ENCODE results near the gene THRAP3. TPM values are rescaled to one million over a fixed set of nuclear protein-coding genes. Genes with fewer than 3 reads are reported as not detected.
"Not testable (repeated sequence)": the region's sequence is repeated elsewhere in the genome, so short reads cannot be mapped to it uniquely, and the experiment has no call there.

Gene THRAP3
- total RNA-seq, result 115 and 117 TPM in 2 replicates

- peak; percentile 98 to 100 for DNase-seq (ENCODE audit: low read depth in 2 of 2)
Observed at GRCh38 chr1:36223996-36224536, at the start of gene THRAP3. THRAP3 (plus strand) TSS chr1:36224443; CDS start chr1:36282564, 58,121 bp downstream.

DNA sequence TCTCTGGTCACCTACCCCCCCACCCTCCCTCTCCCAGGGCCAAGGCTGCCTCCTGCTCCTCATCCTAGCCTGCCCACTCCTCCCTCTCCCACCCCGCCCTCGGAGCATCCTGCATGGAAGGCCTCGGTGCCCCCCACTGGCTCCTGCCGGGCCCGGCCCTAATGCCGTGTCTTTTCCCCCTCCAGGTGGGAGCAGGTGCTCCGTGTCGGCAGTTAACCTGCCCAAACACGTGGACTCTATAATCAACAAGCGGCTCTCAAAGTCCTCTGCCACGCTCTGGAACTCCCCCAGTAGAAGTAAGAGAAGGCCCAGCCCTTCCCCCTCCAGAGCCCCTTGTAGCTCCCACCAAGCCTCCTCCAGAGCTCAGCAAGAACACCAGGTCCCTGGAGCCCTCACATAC is 49.5 kb upstream of the THRAP3 start:
- DNase-seq (ENCODE audit: low read depth in 2 of 2), result no peak

DNA sequence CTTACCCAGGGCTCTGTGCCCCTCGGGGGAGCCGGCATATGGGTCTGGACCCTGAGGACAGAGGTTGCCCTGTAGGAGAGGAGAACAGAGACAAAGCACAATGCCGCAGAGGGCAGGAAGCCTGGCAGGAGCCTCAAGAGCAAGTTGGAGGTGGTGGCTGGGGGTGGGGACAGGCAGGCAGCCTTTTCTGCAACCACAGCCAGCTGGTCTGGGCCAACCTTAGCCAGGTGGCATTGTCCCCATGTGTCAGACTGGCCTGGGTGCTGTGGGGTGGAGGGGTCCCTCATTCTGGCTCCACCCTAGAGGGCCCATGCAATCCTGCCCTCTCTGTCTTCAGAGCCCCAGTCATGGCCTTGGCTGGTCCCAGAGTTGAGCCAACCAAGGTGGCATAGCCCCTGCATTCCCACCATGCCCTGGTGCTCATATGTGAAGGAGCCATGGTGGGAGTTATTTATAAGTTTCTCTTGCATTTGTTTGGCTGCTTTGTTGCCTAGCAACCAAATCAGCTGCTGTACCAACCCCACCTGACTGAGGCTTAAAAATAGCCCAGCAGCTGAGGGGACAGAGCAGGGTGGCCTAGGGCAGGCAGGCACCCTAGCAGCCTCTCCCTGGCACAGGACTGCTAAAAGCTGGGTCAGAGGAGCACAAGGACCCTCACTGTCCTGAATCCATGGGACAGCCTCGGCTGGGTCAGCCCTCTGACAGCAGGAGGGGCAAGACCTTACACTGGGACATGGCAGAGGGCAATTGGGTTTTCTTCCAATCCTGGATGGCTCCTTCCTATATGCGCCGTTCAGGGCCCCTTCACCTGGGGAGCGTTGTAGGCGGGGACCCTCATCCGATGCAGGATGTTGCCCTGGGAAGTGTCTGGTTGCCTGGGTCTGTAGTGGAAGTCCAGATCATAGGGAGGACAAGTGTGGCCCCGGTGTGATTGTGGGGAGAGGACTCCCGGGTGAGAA is 48.8 kb upstream of the THRAP3 start:
- DNase-seq (ENCODE audit: low read depth in 2 of 2), result peak in 1 of 2 donors; percentile 56

- DNase-seq (ENCODE audit: low read depth in 2 of 2), result no peak
Observed at GRCh38 chr1:36176106-36176949, 47.9 kb upstream of the THRAP3 start.

- no peak for DNase-seq (ENCODE audit: low read depth in 2 of 2)
Observed at GRCh38 chr1:36177589-36178431, 46.4 kb upstream of the THRAP3 start.

- DNase-seq (ENCODE audit: low read depth in 2 of 2), result no peak
Observed at GRCh38 chr1:36178471-36179219, 45.6 kb upstream of the THRAP3 start.

DNA sequence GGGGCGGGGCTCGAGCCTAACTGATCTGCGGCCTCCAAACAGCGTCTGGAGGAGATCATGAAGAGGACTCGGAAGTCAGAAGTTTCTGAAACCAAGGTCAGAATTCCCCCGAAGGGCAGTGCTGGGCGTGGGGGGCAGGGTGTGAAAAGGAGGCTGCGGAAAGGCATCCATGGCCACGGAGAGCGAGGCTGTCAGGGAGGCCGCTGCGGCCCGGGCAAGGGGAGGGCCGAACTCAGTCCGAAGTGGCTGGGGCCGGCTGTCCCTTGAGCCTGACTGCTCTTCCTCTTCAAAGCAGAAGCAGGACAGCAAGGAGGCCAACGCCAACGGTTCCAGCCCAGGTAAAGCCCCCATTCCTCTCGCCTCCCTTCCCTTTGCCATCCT is 45.0 kb upstream of the THRAP3 start:
- no peak for DNase-seq (ENCODE audit: low read depth in 2 of 2)

- DNase-seq (ENCODE audit: low read depth in 2 of 2), result no peak
Observed at GRCh38 chr1:36182734-36183133, 41.5 kb upstream of the THRAP3 start.

DNA sequence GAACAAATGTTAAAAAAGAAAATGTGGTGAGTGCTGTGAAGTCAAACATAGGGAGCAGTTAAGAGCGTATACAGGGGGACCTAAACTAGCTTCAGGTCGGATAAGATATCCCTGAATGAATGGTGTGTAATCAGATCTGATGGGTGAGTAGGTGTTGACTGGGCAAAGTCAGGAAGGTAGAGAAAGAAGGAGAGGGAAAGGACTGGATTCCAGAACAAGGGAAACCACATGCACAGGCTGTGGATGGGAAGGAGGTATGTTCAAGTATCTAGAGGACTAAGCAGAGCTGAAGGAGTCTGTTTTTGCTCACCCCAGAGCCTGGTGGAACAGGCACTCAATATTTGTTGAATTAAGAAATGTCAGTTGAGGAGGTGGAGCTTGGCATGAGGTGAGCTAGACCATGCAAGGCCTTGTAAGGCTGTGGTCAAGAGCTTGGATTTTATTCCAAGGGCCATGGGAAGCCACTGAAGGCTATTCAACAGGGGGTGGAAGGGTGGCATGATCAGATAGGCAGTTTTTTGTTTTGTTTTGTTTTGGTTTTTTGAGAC is 40.9 kb upstream of the THRAP3 start:
- DNase-seq (ENCODE audit: low read depth in 2 of 2), result no peak

DNA sequence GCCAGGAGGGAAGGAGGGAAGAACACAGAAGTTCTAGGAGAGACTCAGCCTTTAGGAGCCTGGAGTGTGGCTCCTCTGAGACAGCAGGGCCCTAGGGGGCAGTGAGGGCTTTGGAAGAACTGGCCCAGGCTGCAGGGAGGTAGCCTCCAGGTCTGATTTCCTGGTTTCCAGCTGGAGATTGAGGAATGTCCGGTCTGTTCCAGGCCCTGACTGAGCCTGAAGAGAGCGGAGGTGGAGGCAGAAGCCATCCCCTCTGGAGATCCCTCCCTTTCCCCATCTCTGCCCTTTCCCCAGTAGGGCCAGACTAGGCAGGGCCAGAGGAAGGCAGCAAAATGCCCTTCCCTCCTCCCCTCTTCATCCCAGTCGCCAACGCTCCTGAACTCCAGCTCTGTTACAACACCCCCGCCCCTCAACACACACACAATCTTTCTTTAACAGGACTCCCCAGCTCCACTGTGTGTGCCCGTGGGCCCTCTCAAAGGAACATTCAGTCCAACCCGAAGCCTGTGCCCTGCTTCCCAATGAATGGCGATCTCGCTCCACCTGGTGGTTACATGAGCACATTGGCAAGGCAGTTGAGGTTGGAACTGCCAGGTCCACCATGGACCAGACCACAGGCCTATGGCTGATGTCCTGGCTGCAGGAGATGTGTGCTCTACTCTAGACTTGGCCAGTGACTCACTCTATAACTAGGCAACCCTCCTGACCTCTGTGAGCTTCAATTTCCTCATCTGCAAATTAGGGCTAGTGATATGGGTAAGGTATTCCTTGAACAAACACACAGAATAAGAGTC is 36.2 kb upstream of the THRAP3 start:
- peak; percentile 87 to 93 for DNase-seq (ENCODE audit: low read depth in 2 of 2)

DNA sequence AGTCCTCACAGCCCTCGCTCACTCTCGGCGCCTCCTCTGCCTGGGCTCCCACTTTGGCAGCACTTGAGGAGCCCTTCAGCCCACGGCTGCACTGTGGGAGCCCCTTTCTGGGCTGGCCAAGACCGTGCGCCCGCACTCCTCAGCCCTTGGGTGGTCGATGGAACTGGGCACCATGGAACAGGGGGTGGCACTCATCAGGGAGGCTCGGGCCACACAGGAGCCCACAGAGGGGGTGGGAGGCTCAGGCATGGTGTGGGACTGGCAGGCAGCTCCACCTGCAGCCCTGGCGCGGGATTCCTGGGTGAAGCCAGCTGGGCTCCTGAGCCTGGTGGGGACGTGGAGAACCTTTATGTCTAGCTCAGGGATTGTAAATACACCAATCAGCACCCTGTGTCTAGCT is 27.4 kb upstream of the THRAP3 start:
- not testable (repeated sequence) for DNase-seq (ENCODE audit: low read depth in 2 of 2)

DNA sequence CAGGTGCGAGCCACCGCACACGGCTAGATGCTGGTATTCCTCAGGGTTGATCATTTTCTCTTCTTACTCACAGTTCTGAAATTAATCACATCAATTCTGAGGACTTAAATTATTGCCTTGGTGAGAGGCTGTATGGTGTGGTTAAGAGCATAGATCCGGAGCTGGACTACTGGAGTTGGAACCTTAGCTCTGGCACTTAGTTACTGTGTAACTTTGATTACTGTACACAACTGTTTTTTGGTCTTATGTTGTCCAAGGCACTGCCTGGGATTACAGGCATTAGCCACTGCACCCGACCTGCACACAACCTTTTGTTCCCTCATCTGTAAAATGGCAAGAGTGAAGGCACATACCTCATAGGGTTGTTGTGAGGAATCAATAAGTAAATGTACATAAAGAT is 25.6 kb upstream of the THRAP3 start:
- DNase-seq (ENCODE audit: low read depth in 2 of 2), result no peak

DNA sequence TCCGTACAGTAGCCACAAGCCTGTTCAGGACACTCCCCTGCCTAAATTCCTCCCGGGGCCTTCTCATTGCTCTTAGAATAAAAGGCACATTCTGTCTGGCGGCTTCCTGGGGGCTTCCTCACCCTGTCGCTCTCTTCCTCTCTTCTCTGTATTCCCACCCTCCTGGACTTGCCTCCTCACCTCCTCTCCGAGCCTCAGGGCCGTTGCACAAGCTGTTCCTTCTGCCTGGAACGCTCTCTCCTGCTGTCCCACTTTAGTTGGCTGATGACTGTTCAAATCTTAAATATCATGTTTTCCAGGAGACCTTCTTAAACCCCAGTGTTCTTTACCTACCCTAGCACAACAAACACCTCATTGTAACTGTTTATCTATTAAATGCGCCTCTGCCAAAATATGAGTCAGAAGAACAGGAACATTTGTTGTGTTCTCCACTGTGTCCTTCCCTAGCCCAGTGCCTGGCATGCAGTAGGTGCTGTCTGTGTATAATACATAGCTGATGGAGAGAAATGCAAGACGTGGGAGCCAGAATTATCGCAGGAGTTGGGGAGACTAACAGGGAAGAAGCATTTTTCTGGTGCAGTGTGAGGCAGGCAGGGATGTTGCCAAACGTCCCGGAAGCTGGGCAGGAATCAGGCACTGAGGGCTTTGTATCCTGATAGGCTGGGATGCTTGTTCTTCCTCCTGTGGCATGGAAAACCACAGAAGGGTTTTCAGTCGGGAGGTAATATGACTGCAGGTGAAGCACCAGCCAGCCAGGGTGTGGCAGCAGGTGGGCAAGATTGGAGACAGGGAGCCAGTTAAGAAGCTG is 24.1 kb upstream of the THRAP3 start:
- peak in 1 of 2 donors; percentile 26 for DNase-seq (ENCODE audit: low read depth in 2 of 2)

DNA sequence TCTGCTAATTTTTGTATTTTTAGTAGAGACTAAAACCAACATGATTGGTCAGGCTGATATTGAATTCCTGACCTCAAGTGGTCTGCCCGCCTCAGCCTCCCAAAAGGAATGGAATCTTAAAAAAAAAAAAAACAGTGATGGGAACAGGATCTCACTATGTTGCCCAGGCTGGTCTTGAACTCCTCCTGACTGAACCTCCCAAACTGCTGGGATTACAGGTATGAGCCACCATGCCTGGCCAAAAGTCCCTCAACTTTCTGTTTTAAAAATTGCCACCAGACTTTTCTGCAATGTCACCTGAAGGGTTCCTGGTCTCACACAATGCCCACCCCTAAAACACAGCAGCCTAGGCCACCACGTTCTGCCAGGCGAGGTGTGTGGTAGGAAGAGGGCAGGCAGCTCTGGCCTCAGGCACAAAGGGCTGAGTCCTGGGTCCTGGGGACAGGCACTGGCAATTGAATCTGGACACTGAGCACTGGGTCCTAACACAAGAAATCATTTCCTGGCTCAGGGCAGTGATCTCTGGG is 21.2 kb upstream of the THRAP3 start:
- DNase-seq (ENCODE audit: low read depth in 2 of 2), result no peak

GRCh38 chr1:36203554-36204346 is 20.5 kb upstream of the THRAP3 start:
- no peak for DNase-seq (ENCODE audit: low read depth in 2 of 2)

- no peak for DNase-seq (ENCODE audit: low read depth in 2 of 2)
Observed at GRCh38 chr1:36204347-36204909, 19.8 kb upstream of the THRAP3 start.

- DNase-seq (ENCODE audit: low read depth in 2 of 2), result no peak
Observed at GRCh38 chr1:36206323-36206858, 17.9 kb upstream of the THRAP3 start.

Data from dermis microvascular lymphatic vessel endothelial cell (primary cell).